GM23338 (cell line): Measurements from ENCODE around the gene PPP1R9B. TPM values are rescaled to one million over a fixed set of nuclear protein-coding genes. Genes with fewer than 3 reads are reported as not detected.
A peak's percentile ranks its signal among the peaks of the same experiment; 100 is the strongest.

Source experiments
- ATAC-seq: fragments of 200-7000 bp; cut with Tn5 transposase; 3 replicates; pipeline ENCODE4 v1.9.1; 2020
- DNase-seq: peaks from one replicate; pipeline ENCODE4 v3.0.0-alpha.2; 2015; ENCODE audit warnings: low spot score
- H2AFZ ChIP-seq: fragments of 200-600 bp; sonication (generic); 2 replicates; pipeline ENCODE4 v1.8.0; 2016; ENCODE audit warnings: antibody characterized with exemption, mild to moderate bottlenecking, moderate library complexity
- H3F3A ChIP-seq: fragments of 200-600 bp; sonication (generic); replicated peaks from 2 replicates; pipeline ENCODE4 v1.8.0; 2017; ENCODE audit warnings: antibody characterized with exemption, mixed run types, low read depth
- H3K27ac ChIP-seq: fragments of 200-600 bp; sonication (generic); 2 replicates; pipeline ENCODE4 v1.6.1; 2016; ENCODE audit warnings: low read depth
- H3K27me3 ChIP-seq: fragments of 200-600 bp; sonication (generic); 2 replicates; pipeline ENCODE4 v1.8.0; 2016; ENCODE audit warnings: mild to moderate bottlenecking, mixed run types, moderate library complexity; ENCODE audit not compliant: insufficient read depth
- H3K36me3 ChIP-seq: fragments of 200-600 bp; sonication (generic); 2 replicates; pipeline ENCODE4 v1.8.0; 2016; ENCODE audit warnings: mild to moderate bottlenecking; ENCODE audit not compliant: insufficient read depth
- H3K4me1 ChIP-seq: fragments of 200-600 bp; sonication (generic); 2 replicates; pipeline ENCODE4 v1.8.0; 2016; ENCODE audit warnings: mild to moderate bottlenecking, moderate library complexity; ENCODE audit not compliant: insufficient read depth
- H3K4me2 ChIP-seq: fragments of 200-600 bp; sonication (generic); 2 replicates; pipeline ENCODE4 v1.7.1; 2017; ENCODE audit warnings: mixed run types
- H3K4me3 ChIP-seq: fragments of 200-600 bp; sonication (generic); 2 replicates; pipeline ENCODE4 v1.6.1; 2016; ENCODE audit warnings: mixed run types
- H3K79me2 ChIP-seq: fragments of 200-600 bp; sonication (generic); replicated peaks from 2 replicates; pipeline ENCODE4 v1.8.0; 2017; ENCODE audit warnings: mild to moderate bottlenecking; ENCODE audit not compliant: insufficient read depth
- H3K9me2 ChIP-seq: fragments of 200-600 bp; sonication (generic); 2 replicates; pipeline ENCODE4 v1.8.0; 2017; ENCODE audit not compliant: insufficient read depth
- H4K20me1 ChIP-seq: fragments of 200-600 bp; sonication (generic); replicated peaks from 2 replicates; pipeline ENCODE4 v1.8.0; 2017; ENCODE audit warnings: mild to moderate bottlenecking; ENCODE audit not compliant: insufficient read depth
- H3K27ac Mint-ChIP-seq: 2 replicates; pipeline ENCODE4 v1.8.0; 2020; ENCODE audit warnings: inconsistent platforms, mild to moderate bottlenecking, moderate library complexity, mixed read lengths
- H3K27me3 Mint-ChIP-seq: 3 replicates; pipeline ENCODE4 v1.8.0; 2022; ENCODE audit warnings: low read depth, mild to moderate bottlenecking, moderate library complexity, mixed read lengths, inconsistent platforms; ENCODE audit not compliant: insufficient read depth, poor library complexity
- H3K36me3 Mint-ChIP-seq: 3 replicates; pipeline ENCODE4 v1.8.0; 2021; ENCODE audit warnings: low read depth, mild to moderate bottlenecking, inconsistent platforms, moderate library complexity, mixed read lengths
- H3K4me1 Mint-ChIP-seq: 3 replicates; pipeline ENCODE4 v1.8.0; 2020; ENCODE audit warnings: mild to moderate bottlenecking, inconsistent platforms, mixed read lengths
- H3K4me3 Mint-ChIP-seq: 3 replicates; pipeline ENCODE4 v1.8.0; 2021; ENCODE audit warnings: moderate library complexity, mild to moderate bottlenecking, inconsistent platforms, mixed read lengths
- H3K9me3 Mint-ChIP-seq: 3 replicates; pipeline ENCODE4 v1.8.0; 2020; ENCODE audit warnings: moderate library complexity, mild to moderate bottlenecking, inconsistent platforms, mixed read lengths
- CREB1 ChIP-seq: fragments of 250-450 bp; sonication (Bioruptor Pico); IDR thresholded peaks from 2 replicates; pipeline ENCODE4 v1.5.0; 2020; ENCODE audit warnings: low read depth, mild to moderate bottlenecking, moderate library complexity
- JUNB ChIP-seq: IDR thresholded peaks from one replicate; pipeline ENCODE4 v1.6.1; 2016; ENCODE audit warnings: antibody characterized with exemption; ENCODE audit not compliant: unreplicated experiment
- POLR2AphosphoS5 ChIP-seq: IDR thresholded peaks from 2 replicates; pipeline ENCODE4 v1.6.1; 2016; ENCODE audit warnings: antibody characterized with exemption, low read depth
- STAT1 ChIP-seq: IDR thresholded peaks from one replicate; pipeline ENCODE4 v1.6.1; 2016; ENCODE audit warnings: antibody characterized with exemption; ENCODE audit not compliant: unreplicated experiment
- ZNF114 ChIP-seq: fragments of 250-450 bp; sonication (Bioruptor Pico); IDR thresholded peaks from 2 replicates; pipeline ENCODE4 v1.5.0; 2020; ENCODE audit warnings: mild to moderate bottlenecking, moderate library complexity
- ZNF331 ChIP-seq: fragments of 250-450 bp; sonication (Bioruptor Pico); IDR thresholded peaks from 2 replicates; pipeline ENCODE4 v1.5.0; 2020; ENCODE audit warnings: low read depth, mild to moderate bottlenecking, moderate library complexity
- polyA plus RNA-seq: library from polyadenylated mRNA; unstranded; fragments of >200 nt; fragmentation: Nextera tagmentation; extraction: Ambion mirVana; gene quantifications from 2 replicates; pipeline ENCODE4 v1.2.1, GENCODE V29; 2016
- total RNA-seq: library from RNA; depleted of rRNA; stranded (reverse); fragments of >200 nt; shearing (Covaris generic); gene quantifications from 2 replicates; pipeline ENCODE4 v1.2.3, GENCODE V29; 2014
- TF ChIP-seq, protein P1 (sequence below): IDR thresholded peaks from one replicate; pipeline ENCODE4 v1.6.1; 2018; ENCODE audit warnings: antibody characterized with exemption; ENCODE audit not compliant: unreplicated experiment
- TF ChIP-seq, protein P2 (sequence below): IDR thresholded peaks from 2 replicates; pipeline ENCODE4 v1.6.1; 2016; ENCODE audit warnings: antibody characterized with exemption
- TF ChIP-seq, protein P3 (sequence below), 2 experiments: fragments of 200-600 bp in 1 of 2; sonication (generic) in 1 of 2; conservative IDR thresholded peaks; 2 replicates each; pipeline versions ENCODE4 v1.5.1 to v1.6.1; 2016 to 2017; ENCODE audit warnings: antibody characterized with exemption in 2 of 2, low read depth in 2 of 2, mild to moderate bottlenecking in 2 of 2, moderate library complexity in 1 of 2

The PPP1R9B gene
- total and polyA plus RNA-seq, 2 experiments from 2014 or later, result 2.1 to 10.5 TPM

DNA sequence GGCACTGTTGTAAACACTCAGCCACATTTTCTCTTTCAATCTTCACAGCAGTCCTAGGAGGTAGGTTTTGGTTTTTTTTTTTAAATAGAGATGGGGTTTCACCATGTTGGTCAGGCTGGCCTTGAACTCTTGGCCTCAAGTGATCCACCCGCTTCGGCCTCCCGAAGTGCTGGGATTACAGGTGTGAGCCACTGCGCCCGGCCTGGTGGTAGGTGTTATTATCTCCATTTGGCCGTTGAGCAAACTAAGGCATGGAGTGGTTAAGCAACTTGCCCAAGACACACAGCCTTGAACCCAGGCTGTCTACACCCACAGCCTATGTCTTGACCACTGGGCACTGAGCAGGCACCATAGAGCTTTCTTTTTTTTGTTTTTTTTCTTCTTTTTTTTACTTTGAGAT is 24.0 kb upstream of the PPP1R9B start (continued):
- TF ChIP-seq, protein P1, sequence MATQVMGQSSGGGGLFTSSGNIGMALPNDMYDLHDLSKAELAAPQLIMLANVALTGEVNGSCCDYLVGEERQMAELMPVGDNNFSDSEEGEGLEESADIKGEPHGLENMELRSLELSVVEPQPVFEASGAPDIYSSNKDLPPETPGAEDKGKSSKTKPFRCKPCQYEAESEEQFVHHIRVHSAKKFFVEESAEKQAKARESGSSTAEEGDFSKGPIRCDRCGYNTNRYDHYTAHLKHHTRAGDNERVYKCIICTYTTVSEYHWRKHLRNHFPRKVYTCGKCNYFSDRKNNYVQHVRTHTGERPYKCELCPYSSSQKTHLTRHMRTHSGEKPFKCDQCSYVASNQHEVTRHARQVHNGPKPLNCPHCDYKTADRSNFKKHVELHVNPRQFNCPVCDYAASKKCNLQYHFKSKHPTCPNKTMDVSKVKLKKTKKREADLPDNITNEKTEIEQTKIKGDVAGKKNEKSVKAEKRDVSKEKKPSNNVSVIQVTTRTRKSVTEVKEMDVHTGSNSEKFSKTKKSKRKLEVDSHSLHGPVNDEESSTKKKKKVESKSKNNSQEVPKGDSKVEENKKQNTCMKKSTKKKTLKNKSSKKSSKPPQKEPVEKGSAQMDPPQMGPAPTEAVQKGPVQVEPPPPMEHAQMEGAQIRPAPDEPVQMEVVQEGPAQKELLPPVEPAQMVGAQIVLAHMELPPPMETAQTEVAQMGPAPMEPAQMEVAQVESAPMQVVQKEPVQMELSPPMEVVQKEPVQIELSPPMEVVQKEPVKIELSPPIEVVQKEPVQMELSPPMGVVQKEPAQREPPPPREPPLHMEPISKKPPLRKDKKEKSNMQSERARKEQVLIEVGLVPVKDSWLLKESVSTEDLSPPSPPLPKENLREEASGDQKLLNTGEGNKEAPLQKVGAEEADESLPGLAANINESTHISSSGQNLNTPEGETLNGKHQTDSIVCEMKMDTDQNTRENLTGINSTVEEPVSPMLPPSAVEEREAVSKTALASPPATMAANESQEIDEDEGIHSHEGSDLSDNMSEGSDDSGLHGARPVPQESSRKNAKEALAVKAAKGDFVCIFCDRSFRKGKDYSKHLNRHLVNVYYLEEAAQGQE, result no peak
- TF ChIP-seq JUNB, result no peak
- TF ChIP-seq STAT1, result no peak
- TF ChIP-seq, protein P2, sequence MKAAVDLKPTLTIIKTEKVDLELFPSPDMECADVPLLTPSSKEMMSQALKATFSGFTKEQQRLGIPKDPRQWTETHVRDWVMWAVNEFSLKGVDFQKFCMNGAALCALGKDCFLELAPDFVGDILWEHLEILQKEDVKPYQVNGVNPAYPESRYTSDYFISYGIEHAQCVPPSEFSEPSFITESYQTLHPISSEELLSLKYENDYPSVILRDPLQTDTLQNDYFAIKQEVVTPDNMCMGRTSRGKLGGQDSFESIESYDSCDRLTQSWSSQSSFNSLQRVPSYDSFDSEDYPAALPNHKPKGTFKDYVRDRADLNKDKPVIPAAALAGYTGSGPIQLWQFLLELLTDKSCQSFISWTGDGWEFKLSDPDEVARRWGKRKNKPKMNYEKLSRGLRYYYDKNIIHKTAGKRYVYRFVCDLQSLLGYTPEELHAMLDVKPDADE, result no peak
- no peak for TF ChIP-seq POLR2AphosphoS5
- TF ChIP-seq, protein P3, sequence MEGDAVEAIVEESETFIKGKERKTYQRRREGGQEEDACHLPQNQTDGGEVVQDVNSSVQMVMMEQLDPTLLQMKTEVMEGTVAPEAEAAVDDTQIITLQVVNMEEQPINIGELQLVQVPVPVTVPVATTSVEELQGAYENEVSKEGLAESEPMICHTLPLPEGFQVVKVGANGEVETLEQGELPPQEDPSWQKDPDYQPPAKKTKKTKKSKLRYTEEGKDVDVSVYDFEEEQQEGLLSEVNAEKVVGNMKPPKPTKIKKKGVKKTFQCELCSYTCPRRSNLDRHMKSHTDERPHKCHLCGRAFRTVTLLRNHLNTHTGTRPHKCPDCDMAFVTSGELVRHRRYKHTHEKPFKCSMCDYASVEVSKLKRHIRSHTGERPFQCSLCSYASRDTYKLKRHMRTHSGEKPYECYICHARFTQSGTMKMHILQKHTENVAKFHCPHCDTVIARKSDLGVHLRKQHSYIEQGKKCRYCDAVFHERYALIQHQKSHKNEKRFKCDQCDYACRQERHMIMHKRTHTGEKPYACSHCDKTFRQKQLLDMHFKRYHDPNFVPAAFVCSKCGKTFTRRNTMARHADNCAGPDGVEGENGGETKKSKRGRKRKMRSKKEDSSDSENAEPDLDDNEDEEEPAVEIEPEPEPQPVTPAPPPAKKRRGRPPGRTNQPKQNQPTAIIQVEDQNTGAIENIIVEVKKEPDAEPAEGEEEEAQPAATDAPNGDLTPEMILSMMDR (conservative IDR thresholded peaks at IDR 0.05; ENCODE audit: low read depth in 2 of 2), result no peak

DNA sequence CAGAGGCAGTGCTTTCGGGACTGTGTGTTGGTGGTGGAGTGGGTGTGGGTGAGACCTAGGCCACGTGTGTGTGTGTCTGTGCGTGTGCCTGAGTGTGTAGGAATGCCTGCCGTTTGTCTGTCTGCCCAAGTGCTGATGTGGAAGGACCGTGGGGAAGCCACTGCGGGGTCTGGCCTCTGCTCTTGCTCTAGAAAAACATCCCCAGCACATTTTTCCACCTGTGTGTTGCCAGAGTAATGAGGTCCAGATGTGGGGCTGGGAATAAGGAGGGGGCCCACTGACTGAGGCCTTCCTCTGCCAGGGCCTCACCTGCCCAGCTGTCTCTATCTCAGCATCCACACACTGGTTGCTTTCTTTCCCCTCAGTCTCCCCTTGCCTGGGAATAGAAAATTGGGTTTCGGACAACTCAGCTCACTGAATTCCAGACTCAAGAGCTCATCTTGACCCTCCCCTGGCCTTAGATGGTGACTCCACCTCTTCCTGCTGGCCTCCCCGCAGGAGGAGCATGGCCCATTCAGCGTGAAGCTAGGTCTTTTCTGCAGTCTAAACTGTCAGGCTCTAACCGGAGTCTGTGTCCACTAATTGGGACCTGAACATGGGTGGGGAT is 23.0 kb upstream of the PPP1R9B start:
- Histone ChIP-seq H3K27me3 (no peaks in the 10 kb centered on the region), H4K20me1 (no peaks in the 10 kb centered on the region), H3K4me2 (no peak overlapping the region), H3K36me3 (no peaks in the 10 kb centered on the region), H2AFZ (peak overlapping the region; percentile 43), H3K27ac (no peak overlapping the region), H3K79me2 (no peaks in the 10 kb centered on the region), H3K9me2 (no peaks in the 10 kb centered on the region), H3K4me1 (peaks cover 6% of the 10 kb centered on the region), H3K4me3 (no peak overlapping the region), H3F3A (0 out of 2 replicates have a peak, but pooled peaks cover 3% of the 10 kb centered on the region)
- Mint-ChIP-seq H3K4me3 (no peak overlapping the region), H3K4me1 (peaks cover 23% of the 10 kb centered on the region), H3K27ac (no peak overlapping the region), H3K9me3 (no peaks in the 10 kb centered on the region; the same call in 2 of the 3 replicates), H3K27me3 (peaks cover 12% of the 10 kb centered on the region), H3K36me3 (no peaks in the 10 kb centered on the region)
- DNase-seq (peak; percentile 34), ATAC-seq (no peak)
- TF ChIP-seq, protein P3 (conservative IDR thresholded peaks at IDR 0.05; ENCODE audit: low read depth in 2 of 2), result no peak
- TF ChIP-seq ZNF331 (CRISPR knock-in tag) (no peak), CREB1 (CRISPR knock-in tag) (no peak), JUNB (no peak), POLR2AphosphoS5 (no peak), ZNF114 (CRISPR knock-in tag) (no peak), STAT1 (no peak)
- TF ChIP-seq, protein P1, result no peak
- TF ChIP-seq, protein P2, result no peak
